GM19351 (cell line): ENCODE data around the gene PRDM12.
"Not testable (repeated sequence)": the region's sequence is repeated elsewhere in the genome, so short reads cannot be mapped to it uniquely, and the experiment has no call there.

Experiments used
- ATAC-seq: cut with Tn5 transposase; IDR thresholded peaks from one replicate; pipeline ENCODE4 v1.9.1; 2021; ENCODE audit warnings: mild to moderate bottlenecking, moderate library complexity; ENCODE audit not compliant: unreplicated experiment

Gene PRDM12

DNA sequence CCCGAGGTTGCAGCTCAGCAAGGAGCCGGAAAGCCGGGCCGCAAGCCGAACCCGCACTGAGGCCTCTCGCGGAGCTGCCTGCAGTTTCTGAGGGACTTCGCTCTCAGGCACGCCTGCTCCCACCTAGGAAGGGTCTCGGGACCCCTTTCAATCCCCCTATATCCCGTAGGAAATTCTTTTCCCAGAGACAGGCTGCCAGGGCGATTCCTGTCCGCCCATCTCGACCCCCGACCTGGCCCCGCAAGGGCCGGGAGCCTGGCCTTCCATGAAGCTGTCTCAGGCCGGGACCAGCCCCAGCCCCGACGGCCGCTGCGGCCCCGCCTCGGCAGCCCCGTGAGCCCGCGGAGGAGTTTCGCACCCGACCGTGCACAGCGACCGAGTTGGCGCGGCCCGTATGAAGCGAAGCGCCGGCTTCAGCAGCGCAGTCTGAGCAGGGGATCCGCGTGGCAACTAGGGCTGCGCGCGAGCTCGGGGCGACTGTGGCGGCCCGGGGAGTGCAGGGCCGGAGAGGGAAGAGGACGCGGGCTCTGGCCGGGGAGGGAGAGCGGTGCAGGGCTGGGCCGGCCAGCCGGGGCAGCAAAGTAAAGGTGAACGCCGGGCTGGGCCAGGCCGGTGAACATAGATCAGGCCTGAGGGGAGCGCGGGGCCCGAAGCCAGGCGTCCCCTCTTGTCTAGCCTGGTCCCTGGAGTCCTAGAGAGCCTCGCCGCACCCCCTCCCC, 977 bp upstream of the PRDM12 start:
- ATAC-seq: no peak

- ATAC-seq: no peak
These were observed 480 bp upstream of the PRDM12 start for GRCh38 chr9:130663977-130664250.

DNA sequence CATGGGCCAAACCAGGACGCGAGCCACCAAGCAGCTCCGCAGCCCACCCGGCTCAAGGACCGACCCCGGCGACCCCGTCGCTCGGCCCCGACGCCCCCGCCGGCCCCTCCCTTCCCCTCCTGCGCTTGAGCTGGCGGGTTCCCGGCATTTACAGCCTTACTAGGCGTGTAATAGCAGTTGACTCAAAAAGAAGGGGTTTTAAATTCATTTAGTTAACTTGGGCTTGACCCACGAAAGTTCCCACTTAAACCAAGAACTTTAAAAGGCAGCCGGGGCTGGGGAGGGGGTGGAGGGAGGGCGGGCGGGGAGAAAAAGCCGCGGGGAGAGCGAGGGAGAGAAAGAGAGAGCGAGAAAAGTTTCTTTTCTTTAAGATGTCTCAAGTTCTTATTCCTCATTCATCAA, 636 bp downstream of the PRDM12 start:
- no peak for ATAC-seq

DNA sequence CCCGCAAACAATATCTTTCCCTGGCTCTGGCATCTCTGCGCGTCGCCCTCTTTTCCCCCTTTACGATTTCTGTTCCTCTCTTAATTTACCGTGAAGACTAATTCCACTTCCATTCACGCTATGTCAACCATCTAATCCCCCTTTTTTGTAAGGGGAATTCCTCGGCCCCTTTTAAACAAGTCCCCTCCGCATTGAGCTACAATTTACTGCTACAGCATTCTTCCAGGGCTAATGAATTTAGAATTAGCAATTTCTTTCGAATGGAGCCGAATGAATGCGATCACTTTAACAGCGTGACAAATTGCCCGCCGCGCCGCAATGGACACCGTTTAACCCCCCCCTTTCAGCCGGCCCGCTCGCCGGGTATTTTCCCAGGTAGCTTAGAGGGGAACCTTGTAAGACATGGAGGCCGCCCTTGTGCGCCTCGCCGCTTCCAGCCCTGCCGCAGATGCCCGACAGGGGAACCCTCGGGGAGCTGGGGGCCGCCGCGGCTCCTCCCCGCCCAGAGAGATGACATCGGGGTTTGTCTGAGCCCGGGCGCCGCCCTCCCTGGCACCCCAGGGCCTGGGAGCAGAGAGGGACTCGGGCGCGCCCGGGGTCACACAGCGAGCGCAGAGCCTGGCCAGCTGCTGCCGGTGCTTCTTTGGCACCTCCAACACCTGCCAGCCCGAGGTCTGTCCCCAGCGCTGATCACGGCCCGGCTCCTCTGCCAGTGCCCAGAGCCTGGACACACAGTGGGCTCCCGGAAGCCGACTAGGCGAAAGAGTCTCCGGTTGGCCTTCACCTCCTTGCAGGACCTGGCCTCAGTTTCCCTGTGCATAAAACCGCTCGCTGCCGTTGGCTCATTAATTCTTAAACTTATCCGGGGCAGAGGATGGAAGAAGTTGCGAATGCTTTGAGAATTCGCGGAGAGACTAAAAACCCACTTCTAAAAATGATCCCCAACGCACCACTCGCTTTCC, 1.3 kb downstream of the PRDM12 start:
- no peak for ATAC-seq

DNA sequence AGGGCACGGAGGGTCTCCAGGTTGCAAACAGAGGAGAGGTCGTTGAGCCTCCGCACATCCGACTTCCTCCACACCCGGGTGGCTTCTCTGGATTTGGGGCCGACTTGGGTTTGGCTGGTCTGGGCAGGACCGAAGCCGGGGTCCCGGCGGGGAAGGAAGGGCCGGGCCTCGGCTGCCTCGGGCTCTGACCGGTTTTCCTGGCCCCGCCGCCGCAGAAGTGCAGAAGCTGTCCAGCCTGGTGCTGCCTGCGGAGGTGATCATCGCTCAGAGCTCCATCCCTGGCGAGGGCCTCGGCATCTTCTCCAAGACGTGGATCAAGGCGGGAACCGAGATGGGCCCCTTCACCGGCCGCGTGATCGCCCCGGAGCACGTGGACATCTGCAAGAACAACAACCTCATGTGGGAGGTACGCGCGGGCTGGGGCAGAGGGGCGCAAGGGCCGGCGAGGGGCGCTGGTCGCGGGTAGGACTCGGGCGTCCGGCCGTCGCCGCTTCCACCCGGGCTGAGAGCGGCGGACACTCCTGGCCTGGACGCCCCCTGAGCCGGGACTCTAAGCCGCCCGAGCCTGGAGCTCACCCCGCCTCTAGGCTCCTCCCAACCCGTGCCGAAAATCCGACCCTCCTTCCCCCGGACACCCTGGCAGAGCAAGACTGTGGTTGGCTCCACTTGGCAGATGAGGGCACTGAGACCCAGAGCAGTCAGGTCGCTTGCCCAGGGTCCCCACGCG, 2.2 kb downstream of the PRDM12 start:
- ATAC-seq: no peak

- no peak for ATAC-seq
These were observed 2.7 kb downstream of the PRDM12 start for GRCh38 chr9:130667120-130667435.

- ATAC-seq: no peak
These were observed 3.8 kb downstream of the PRDM12 start for GRCh38 chr9:130668196-130668595.

GRCh38 chr9:130668659-130669058, 4.3 kb downstream of the PRDM12 start:
- ATAC-seq: no peak

- ATAC-seq: no peak
These were observed 5.6 kb downstream of the PRDM12 start for GRCh38 chr9:130669965-130670364.

DNA sequence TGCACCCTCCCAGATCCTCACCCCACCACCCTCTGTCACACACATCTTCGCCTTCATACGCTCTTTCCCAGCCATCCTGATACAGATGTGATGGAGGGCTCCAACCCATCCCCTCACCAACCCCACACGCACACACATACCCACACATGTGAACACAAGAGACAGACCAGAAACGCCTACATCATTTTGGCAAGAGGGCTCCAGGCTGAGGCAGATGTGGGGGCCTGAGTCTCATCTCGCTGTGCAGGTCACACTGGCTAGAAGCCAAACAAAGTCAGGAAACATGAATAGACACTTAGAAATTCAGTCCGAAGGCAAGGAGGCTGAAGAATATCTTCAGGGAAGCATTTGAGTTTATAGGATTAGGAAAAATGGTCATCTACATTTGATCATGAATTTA, 6.2 kb downstream of the PRDM12 start:
- no peak for ATAC-seq

DNA sequence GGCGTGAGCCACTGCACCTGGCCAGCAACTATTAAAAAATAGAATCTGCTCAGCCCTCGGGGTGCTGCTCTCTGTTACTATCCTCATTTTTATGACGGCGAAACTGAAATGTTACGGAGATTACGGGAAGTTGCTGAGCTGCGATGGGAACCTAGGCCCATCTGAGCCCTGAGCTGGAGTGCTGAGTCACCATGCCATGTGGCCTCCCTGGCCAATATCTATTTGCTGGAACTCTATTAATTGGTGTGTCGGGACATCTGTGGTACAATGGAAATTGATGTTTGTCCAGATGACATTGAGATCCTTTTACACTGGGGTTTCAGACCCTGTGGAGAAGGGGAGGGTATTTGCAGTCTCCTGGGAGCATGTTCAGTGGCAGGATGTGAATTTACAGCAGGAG, 8.1 kb downstream of the PRDM12 start:
- no peak for ATAC-seq

DNA sequence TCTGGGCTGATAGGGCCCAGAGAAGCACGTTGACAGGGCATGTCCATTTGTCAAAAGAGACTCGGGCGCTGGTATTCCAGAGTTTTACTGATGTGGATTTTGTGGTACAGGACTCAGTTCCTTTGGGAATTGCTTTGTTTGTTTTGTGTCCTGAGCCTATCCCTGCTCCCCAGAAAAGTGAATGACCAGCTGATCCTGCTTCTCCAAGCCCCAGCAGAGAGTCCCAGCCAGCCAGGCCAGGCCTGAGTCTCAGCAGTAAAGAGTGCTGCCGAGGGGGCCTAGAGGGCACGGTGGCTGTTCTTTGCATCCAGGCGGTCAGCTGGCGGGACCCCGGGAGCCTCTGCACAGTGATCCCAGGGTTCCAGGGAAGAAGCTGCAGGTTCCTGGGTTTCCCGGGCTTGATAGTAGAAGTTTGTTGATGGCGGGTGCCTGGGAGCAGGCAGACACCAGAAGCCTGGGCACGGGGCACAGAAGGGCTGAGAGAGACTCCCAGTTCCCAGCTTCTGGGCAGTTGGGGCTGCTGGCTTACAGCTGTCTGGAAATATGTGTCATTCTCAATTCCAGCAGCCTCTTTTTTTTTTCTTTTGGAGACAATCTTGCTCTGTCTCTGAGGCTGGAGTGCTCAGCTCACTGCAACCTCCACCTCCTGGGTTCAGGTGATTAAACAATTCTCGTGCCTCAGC, 8.7 kb downstream of the PRDM12 start:
- no peak for ATAC-seq

DNA sequence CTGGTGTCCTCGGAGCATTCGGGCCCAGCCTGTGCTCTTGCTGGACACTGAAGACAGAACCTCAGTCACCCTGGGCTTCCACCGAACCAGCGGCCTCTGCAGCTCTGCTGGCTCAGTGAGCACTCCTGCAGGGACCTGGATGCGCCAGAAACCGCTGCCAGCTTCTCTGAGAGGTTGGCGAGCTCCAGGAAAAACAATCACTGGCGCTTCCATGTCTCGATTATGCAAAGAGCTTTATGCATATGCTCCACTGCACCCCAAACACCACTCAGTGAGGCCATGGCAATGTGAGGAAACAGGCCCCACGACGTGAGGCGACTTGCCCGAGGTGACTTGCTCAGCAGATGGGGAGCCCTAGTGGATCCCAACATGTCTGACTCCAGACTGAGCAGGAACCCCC, 11.0 kb downstream of the PRDM12 start:
- ATAC-seq: no peak

- ATAC-seq: no peak
These were observed 12.9 kb downstream of the PRDM12 start for GRCh38 chr9:130677252-130677651.

- peak; percentile 59 for ATAC-seq
These were observed 16.7 kb downstream of the PRDM12 start for GRCh38 chr9:130680836-130681768.

GRCh38 chr9:130681769-130682420, 17.5 kb downstream of the PRDM12 start:
- ATAC-seq: peak; percentile 22

GRCh38 chr9:130682421-130683121, 18.2 kb downstream of the PRDM12 start:
- ATAC-seq: no peak

DNA sequence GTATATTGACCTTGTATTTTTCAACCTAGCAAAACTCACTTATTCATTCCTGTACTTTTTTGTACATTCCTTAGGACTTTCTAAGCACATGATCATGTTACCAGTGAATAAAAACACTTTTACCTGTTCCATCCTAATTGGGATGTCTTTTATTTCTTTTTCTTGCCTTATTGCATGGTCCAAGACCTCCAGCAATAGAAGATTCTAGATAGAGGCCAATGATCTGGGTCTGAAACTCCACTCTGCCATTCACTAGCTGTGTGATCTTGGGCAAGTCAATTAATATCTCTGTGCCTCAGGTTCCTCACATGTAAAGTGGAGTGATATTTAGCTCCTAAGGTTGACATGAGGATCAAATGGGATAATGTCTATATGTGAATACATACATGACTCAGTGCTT, 20.7 kb downstream of the PRDM12 start:
- ATAC-seq: no peak

- ATAC-seq: not testable (repeated sequence)
These were observed 21.6 kb downstream of the PRDM12 start for GRCh38 chr9:130685945-130686344.
